ENCODE data around the gene PLK3.

DNA sequence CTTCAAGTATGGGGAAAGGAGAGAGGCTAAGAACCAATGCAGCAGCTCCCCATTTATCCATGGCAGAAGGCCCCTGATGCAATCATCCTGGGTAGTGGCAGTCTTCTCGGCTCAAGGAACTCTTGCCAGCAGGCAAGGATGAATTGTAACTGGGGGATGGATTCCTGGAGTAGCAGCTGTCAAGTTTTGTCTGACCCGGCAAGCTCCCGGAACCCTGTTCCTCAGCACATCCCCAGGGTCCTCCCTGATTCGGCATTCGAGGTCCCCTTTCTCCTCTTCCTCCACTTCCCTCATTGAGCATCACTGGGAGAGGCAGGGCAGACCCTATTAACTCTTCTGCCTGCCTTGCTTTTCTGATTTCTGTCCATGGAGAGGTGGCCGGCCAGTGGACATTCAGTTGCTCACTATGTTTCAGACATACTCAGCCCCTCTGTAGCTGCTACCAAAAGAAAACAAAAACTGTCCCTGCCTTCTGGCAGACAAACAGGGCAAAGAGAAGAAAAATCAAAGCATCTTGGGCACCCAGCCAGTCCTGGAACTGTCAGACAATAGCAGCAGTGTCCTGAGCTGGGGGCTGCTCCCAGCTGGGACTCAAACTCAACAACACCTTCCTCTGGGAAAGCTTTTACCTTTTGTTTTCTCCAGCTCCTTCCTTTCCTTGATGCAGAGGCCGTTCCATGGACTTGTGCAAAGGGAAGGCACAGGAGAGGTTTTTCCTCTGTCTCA lies 48.4 kb downstream of the PLK3 start:
- no peak for TF ChIP-seq POLR2A (IDR thresholded peaks at IDR 0.05)
- TF ChIP-seq, protein P1, sequence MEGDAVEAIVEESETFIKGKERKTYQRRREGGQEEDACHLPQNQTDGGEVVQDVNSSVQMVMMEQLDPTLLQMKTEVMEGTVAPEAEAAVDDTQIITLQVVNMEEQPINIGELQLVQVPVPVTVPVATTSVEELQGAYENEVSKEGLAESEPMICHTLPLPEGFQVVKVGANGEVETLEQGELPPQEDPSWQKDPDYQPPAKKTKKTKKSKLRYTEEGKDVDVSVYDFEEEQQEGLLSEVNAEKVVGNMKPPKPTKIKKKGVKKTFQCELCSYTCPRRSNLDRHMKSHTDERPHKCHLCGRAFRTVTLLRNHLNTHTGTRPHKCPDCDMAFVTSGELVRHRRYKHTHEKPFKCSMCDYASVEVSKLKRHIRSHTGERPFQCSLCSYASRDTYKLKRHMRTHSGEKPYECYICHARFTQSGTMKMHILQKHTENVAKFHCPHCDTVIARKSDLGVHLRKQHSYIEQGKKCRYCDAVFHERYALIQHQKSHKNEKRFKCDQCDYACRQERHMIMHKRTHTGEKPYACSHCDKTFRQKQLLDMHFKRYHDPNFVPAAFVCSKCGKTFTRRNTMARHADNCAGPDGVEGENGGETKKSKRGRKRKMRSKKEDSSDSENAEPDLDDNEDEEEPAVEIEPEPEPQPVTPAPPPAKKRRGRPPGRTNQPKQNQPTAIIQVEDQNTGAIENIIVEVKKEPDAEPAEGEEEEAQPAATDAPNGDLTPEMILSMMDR (IDR thresholded peaks at IDR 0.05), result no peak

Data from breast epithelium (tissue), 3 donors.